GM11168 (cell line): Measurements from ENCODE around the gene ULK3.
"Not testable (repeated sequence)": the region's sequence is repeated elsewhere in the genome, so short reads cannot be mapped to it uniquely, and the experiment has no call there.

ENCODE experiments used
- in situ Hi-C: fragments of 300-500 bp; cut with MboI; formaldehyde crosslinking; loops from one replicate; pipeline ENCODE4 v1.12.0; 2022; ENCODE audit warnings: low sequenced_read_pairs; ENCODE audit not compliant: unreplicated experiment

The ULK3 gene

GRCh38 chr15:74842581-74843444, at the start of gene ULK3:
TSS of gene ULK3 (minus strand) at chr15:74843156. CDS start at chr15:74843105, 51 bp downstream.
- in situ Hi-C loops = no loop called here

- in situ Hi-C loops = no loop called here
Observed at GRCh38 chr15:74892313-74892712, 49.4 kb upstream of the ULK3 start.

GRCh38 chr15:74891469-74891868, 48.5 kb upstream of the ULK3 start:
- in situ Hi-C loops = no loop called here

- in situ Hi-C loops = no loop called here
Observed at GRCh38 chr15:74890665-74890960, 47.7 kb upstream of the ULK3 start.

- in situ Hi-C loops = no loop called here
Observed at GRCh38 chr15:74889883-74890664, 47.1 kb upstream of the ULK3 start, which contains the start of gene MPI. TSS of gene MPI (plus strand) at chr15:74890042. CDS start at chr15:74890074, 32 bp downstream.

- in situ Hi-C loops = no loop called here
Observed at GRCh38 chr15:74889390-74889882, 46.5 kb upstream of the ULK3 start.

- in situ Hi-C loops = no loop called here
Observed at GRCh38 chr15:74888716-74889115, 45.8 kb upstream of the ULK3 start.

GRCh38 chr15:74887537-74888193, 44.7 kb upstream of the ULK3 start:
- in situ Hi-C loops = not testable (repeated sequence)

- in situ Hi-C loops = no loop called here
Observed at GRCh38 chr15:74885461-74885860, 42.5 kb upstream of the ULK3 start.

- in situ Hi-C loops = no loop called here
Observed at GRCh38 chr15:74884428-74885223, 41.7 kb upstream of the ULK3 start.

GRCh38 chr15:74882528-74882927, 39.6 kb upstream of the ULK3 start:
- in situ Hi-C loops = no loop called here

- in situ Hi-C loops = no loop called here
Observed at GRCh38 chr15:74878273-74878672, 35.3 kb upstream of the ULK3 start.

- in situ Hi-C loops = no loop called here
Observed at GRCh38 chr15:74873756-74874424, 30.9 kb upstream of the ULK3 start.

- in situ Hi-C loops = no loop called here
Observed at GRCh38 chr15:74873036-74873755, 30.2 kb upstream of the ULK3 start, which contains the start of gene SCAMP2. TSS of gene SCAMP2 (minus strand) at chr15:74873365. CDS start at chr15:74873255, 110 bp downstream.

- in situ Hi-C loops = no loop called here
Observed at GRCh38 chr15:74872702-74873035, 29.7 kb upstream of the ULK3 start.

- in situ Hi-C loops = no loop called here
Observed at GRCh38 chr15:74870436-74871215, 27.7 kb upstream of the ULK3 start.

GRCh38 chr15:74869726-74870407, 26.9 kb upstream of the ULK3 start:
- in situ Hi-C loops = no loop called here

- in situ Hi-C loops = no loop called here
Observed at GRCh38 chr15:74869372-74869725, 26.4 kb upstream of the ULK3 start.
